HepG2 (cell line): ENCODE data around the gene FAM118A. TPM values are rescaled to one million over a fixed set of nuclear protein-coding genes. Genes with fewer than 3 reads are reported as not detected.

Experiments
- ARHGAP35 ChIP-seq: sonication (generic); formaldehyde crosslinking; IDR thresholded peaks from 2 replicates; pipeline ENCODE4 v1.9.0; 2022; ENCODE audit warnings: mild to moderate bottlenecking, inconsistent platforms, moderate library complexity, missing genetic modification reagents, borderline replicate concordance
- DPF2 ChIP-seq: sonication (generic); formaldehyde crosslinking; IDR thresholded peaks from 2 replicates; pipeline ENCODE4 v1.4.0; 2020; ENCODE audit warnings: mild to moderate bottlenecking, low read depth, missing genetic modification reagents, borderline replicate concordance
- FOSL1 ChIP-seq: sonication (generic); formaldehyde crosslinking; IDR thresholded peaks from 2 replicates; pipeline ENCODE4 v1.9.0; 2021; ENCODE audit warnings: missing genetic modification reagents, borderline replicate concordance
- FOXA1 ChIP-seq, 2 experiments: fragments of 450-650 bp in 1 of 2; sonication (generic) in 1 of 2; formaldehyde crosslinking in 1 of 2; IDR thresholded peaks; 2 replicates each; pipeline versions ENCODE4 v1.4.0 to v1.6.1; 2016 to 2020; ENCODE audit warnings: missing genetic modification reagents in 1 of 2
- HDAC6 ChIP-seq: fragments of 200-600 bp; sonication (generic); IDR thresholded peaks from 2 replicates; pipeline ENCODE4 v1.7.0; 2017; ENCODE audit warnings: mild to moderate bottlenecking, antibody characterized with exemption, low read length, low read depth
- HNF4G ChIP-seq, 2 experiments: sonication (generic) in 1 of 2; formaldehyde crosslinking in 1 of 2; IDR thresholded peaks; 2 replicates each; pipeline versions ENCODE4 v1.4.0 to v1.6.1; 2011 to 2020; ENCODE audit warnings: borderline replicate concordance in 2 of 2, low read depth in 2 of 2, mild to moderate bottlenecking in 2 of 2, low read length in 1 of 2, missing genetic modification reagents in 1 of 2, moderate library complexity in 1 of 2
- HOXD1 ChIP-seq: sonication (generic); formaldehyde crosslinking; IDR thresholded peaks from 2 replicates; pipeline ENCODE4 v1.5.0; 2020; ENCODE audit warnings: missing genetic modification reagents
- KDM1A ChIP-seq: IDR thresholded peaks from 2 replicates; pipeline ENCODE4 v1.6.1; 2016; ENCODE audit warnings: missing compliant biosample characterization
- KDM5B ChIP-seq: sonication (generic); formaldehyde crosslinking; IDR thresholded peaks from 2 replicates; pipeline ENCODE4 v1.4.0; 2020; ENCODE audit warnings: missing genetic modification reagents, mild to moderate bottlenecking, borderline replicate concordance
- KLF9 ChIP-seq: IDR thresholded peaks from 2 replicates; pipeline ENCODE4 v1.6.1; 2016; ENCODE audit warnings: low read depth
- MBNL3 ChIP-seq: fragments of 250-450 bp; sonication (Bioruptor Pico); conservative IDR thresholded peaks from 2 replicates; pipeline ENCODE4 v1.8.0; 2022; ENCODE audit warnings: mild to moderate bottlenecking, inconsistent platforms
- MTF1 ChIP-seq: sonication (generic); formaldehyde crosslinking; IDR thresholded peaks from 2 replicates; pipeline ENCODE4 v1.5.0; 2020; ENCODE audit warnings: missing genetic modification reagents
- SCMH1 ChIP-seq: sonication (generic); formaldehyde crosslinking; IDR thresholded peaks from 2 replicates; pipeline ENCODE4 v1.9.0; 2021; ENCODE audit warnings: missing genetic modification reagents, mild to moderate bottlenecking, borderline replicate concordance
- SMARCC2 ChIP-seq: fragments of 450-650 bp; IDR thresholded peaks from 2 replicates; pipeline ENCODE4 v1.6.1; 2017; ENCODE audit warnings: antibody characterized with exemption, mild to moderate bottlenecking
- SOX13 ChIP-seq, 3 experiments: fragments of 450-650 bp in 1 of 3; sonication (generic) in 1 of 3; formaldehyde crosslinking in 1 of 3; IDR thresholded peaks in 2 of 3; conservative IDR thresholded peaks in 1 of 3; 2 replicates each; pipeline versions ENCODE4 v1.5.0 to v1.6.1; 2016 to 2020; ENCODE audit warnings: antibody characterized with exemption in 1 of 3, mild to moderate bottlenecking in 1 of 3, missing compliant biosample characterization in 1 of 3, missing genetic modification reagents in 1 of 3, moderate library complexity in 1 of 3
- SYNCRIP ChIP-seq: fragments of 200-400 bp; formaldehyde crosslinking; IDR thresholded peaks from 2 replicates; pipeline ENCODE4 v1.6.1; 2018; ENCODE audit warnings: mild to moderate bottlenecking, low read depth, low read length; ENCODE audit not compliant: insufficient read depth
- TARDBP ChIP-seq: sonication (generic); formaldehyde crosslinking; IDR thresholded peaks from 2 replicates; pipeline ENCODE4 v1.8.0; 2022; ENCODE audit warnings: mild to moderate bottlenecking, missing genetic modification reagents
- TOE1 ChIP-seq: sonication (generic); formaldehyde crosslinking; IDR thresholded peaks from 2 replicates; pipeline ENCODE4 v1.4.0; 2020; ENCODE audit warnings: mild to moderate bottlenecking, missing genetic modification reagents
- ZKSCAN1 ChIP-seq: fragments of 150-350 bp; IDR thresholded peaks from 2 replicates; pipeline ENCODE4 v1.6.1; 2014; ENCODE audit warnings: low read length
- ZKSCAN8 ChIP-seq: IDR thresholded peaks from 2 replicates; pipeline ENCODE4 v1.6.1; 2016; ENCODE audit warnings: borderline replicate concordance, missing genetic modification reagents, missing compliant biosample characterization
- ZNF251 ChIP-seq: sonication (generic); formaldehyde crosslinking; IDR thresholded peaks from 2 replicates; pipeline ENCODE4 v1.9.0; 2021; ENCODE audit warnings: mild to moderate bottlenecking, missing genetic modification reagents
- ZNF549 ChIP-seq: sonication (generic); formaldehyde crosslinking; IDR thresholded peaks from 2 replicates; pipeline ENCODE4 v1.5.0; 2020; ENCODE audit warnings: missing genetic modification reagents
- ZNF652 ChIP-seq: IDR thresholded peaks from 2 replicates; pipeline ENCODE4 v1.6.1; 2016; ENCODE audit warnings: low read depth, borderline replicate concordance
- polyA plus RNA-seq, 8 experiments: library from polyadenylated mRNA; depleted of rRNA in 3 of 8; stranded (reverse) in 7 of 8; unstranded in 1 of 8; fragments of >200 nt; fragmentation: Illumina TruSeq in 4 of 8; extraction: Trizol in 4 of 8; gene quantifications; 2 replicates each; pipeline versions ENCODE4 v1.2.1 to v1.2.3, GENCODE V29; 2011 to 2016; ENCODE audit warnings: low read depth in 4 of 8, missing spikeins in 1 of 8, mixed read lengths in 1 of 8; ENCODE audit not compliant: insufficient read depth in 1 of 8
- total RNA-seq, 5 experiments: library from RNA; depleted of rRNA; stranded (reverse); fragments of >200 nt; fragmentation: Illumina TruSeq; extraction: Trizol; gene quantifications; 2 replicates each; pipeline ENCODE4 v1.2.3, GENCODE V29; 2016; ENCODE audit warnings: low read depth in 1 of 5
- TF ChIP-seq, protein P1 (sequence below): sonication (generic); formaldehyde crosslinking; IDR thresholded peaks from 2 replicates; pipeline ENCODE4 v1.8.0; 2022; ENCODE audit warnings: mild to moderate bottlenecking, missing genetic modification reagents; ENCODE audit not compliant: insufficient replicate concordance
- TF ChIP-seq, protein P2 (sequence below): sonication (generic); formaldehyde crosslinking; IDR thresholded peaks from 2 replicates; pipeline ENCODE4 v1.9.0; 2022; ENCODE audit warnings: low read depth, missing genetic modification reagents
- TF ChIP-seq, protein P3 (sequence below): sonication (generic); formaldehyde crosslinking; IDR thresholded peaks from 2 replicates; pipeline ENCODE4 v1.4.0; 2020; ENCODE audit warnings: missing genetic modification reagents

FAM118A gene
- total and polyA plus RNA-seq, 2 of the 13 experiments (the other 11 are each of a cell fraction or from before 2014, with no cell fraction given): 36.7 to 48.2 TPM

DNA sequence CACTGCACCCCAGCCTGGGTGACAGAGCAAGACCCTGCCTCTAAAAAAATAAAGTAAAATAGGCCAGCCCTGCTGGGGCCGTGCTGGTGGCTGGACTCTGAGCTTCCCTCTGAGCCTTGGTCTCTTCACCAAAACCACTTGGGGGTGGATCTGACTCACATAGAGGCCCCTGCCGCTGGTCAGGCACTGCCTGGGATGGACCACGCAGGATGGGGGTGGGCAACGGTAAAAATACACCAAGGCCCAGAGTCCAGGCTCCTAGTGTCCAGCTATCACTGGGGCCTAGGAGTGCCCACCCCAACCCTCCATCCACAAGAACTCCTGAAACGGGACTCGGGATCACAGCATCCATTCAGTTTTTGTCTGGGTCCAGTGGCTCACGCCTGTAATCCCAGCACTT, 37.2 kb upstream of the FAM118A start (continued):
- TF ChIP-seq HDAC6 (no peak), HOXD1 (0 out of 2 replicates have a peak, but pooled peaks have one; percentile 28), SCMH1 (no peak), ZNF652 (CRISPR knock-in tag) (no peak), KDM1A (CRISPR knock-in tag) (no peak), MBNL3 (CRISPR knock-in tag) (no peak), ZNF549 (CRISPR knock-in tag) (no peak), SMARCC2 (no peak), DPF2 (CRISPR knock-in tag) (peak; percentile 19; the same call in 1 of the 2 replicates), ARHGAP35 (CRISPR knock-in tag) (no peak), KLF9 (CRISPR knock-in tag) (no peak), FOXA1 (IDR thresholded peaks at IDR 0.05) (no peak), FOXA1 (CRISPR knock-in tag; IDR thresholded peaks at IDR 0.05) (0 out of 2 replicates have a peak, but pooled peaks have one; percentile 4), TARDBP (CRISPR knock-in tag) (peak; percentile 78), ZKSCAN1 (no peak), SYNCRIP (no peak), SOX13 (IDR thresholded peaks at IDR 0.05) (no peak), SOX13 (CRISPR knock-in tag; conservative IDR thresholded peaks at IDR 0.05 in 1 of 2, IDR thresholded peaks at IDR 0.05 in 1 of 2) (peak in 1 of 2 experiments; percentile 37; a peak in 1 of 4 replicates), MTF1 (CRISPR knock-in tag) (no peak), HNF4G (IDR thresholded peaks at IDR 0.05; ENCODE audit: borderline replicate concordance, low read depth, low read length) (peak; percentile 79; the same call in 1 of the 2 replicates), HNF4G (CRISPR knock-in tag; IDR thresholded peaks at IDR 0.05; ENCODE audit: borderline replicate concordance, low read depth) (no peak), ZKSCAN8 (CRISPR knock-in tag) (no peak), KDM5B (CRISPR knock-in tag) (no peak; the same call in 1 of the 2 replicates), ZNF251 (CRISPR knock-in tag) (no peak), FOSL1 (no peak), TOE1 (CRISPR knock-in tag) (no peak)
- TF ChIP-seq, protein P1, sequence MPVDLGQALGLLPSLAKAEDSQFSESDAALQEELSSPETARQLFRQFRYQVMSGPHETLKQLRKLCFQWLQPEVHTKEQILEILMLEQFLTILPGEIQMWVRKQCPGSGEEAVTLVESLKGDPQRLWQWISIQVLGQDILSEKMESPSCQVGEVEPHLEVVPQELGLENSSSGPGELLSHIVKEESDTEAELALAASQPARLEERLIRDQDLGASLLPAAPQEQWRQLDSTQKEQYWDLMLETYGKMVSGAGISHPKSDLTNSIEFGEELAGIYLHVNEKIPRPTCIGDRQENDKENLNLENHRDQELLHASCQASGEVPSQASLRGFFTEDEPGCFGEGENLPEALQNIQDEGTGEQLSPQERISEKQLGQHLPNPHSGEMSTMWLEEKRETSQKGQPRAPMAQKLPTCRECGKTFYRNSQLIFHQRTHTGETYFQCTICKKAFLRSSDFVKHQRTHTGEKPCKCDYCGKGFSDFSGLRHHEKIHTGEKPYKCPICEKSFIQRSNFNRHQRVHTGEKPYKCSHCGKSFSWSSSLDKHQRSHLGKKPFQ: no peak
- TF ChIP-seq, protein P2, sequence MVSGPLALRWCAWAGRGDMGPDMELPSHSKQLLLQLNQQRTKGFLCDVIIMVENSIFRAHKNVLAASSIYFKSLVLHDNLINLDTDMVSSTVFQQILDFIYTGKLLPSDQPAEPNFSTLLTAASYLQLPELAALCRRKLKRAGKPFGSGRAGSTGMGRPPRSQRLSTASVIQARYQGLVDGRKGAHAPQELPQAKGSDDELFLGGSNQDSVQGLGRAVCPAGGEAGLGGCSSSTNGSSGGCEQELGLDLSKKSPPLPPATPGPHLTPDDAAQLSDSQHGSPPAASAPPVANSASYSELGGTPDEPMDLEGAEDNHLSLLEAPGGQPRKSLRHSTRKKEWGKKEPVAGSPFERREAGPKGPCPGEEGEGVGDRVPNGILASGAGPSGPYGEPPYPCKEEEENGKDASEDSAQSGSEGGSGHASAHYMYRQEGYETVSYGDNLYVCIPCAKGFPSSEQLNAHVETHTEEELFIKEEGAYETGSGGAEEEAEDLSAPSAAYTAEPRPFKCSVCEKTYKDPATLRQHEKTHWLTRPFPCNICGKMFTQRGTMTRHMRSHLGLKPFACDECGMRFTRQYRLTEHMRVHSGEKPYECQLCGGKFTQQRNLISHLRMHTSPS: 0 out of 2 replicates have a peak, but pooled peaks have one; percentile 45
- TF ChIP-seq, protein P3, sequence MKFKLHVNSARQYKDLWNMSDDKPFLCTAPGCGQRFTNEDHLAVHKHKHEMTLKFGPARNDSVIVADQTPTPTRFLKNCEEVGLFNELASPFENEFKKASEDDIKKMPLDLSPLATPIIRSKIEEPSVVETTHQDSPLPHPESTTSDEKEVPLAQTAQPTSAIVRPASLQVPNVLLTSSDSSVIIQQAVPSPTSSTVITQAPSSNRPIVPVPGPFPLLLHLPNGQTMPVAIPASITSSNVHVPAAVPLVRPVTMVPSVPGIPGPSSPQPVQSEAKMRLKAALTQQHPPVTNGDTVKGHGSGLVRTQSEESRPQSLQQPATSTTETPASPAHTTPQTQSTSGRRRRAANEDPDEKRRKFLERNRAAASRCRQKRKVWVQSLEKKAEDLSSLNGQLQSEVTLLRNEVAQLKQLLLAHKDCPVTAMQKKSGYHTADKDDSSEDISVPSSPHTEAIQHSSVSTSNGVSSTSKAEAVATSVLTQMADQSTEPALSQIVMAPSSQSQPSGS (CRISPR knock-in tag): no peak
